Fibroblast of lung (primary cell): ENCODE measurements around the gene CD302.

ENCODE experiments used
- CTCF ChIP-seq, 2 donors: IDR thresholded peaks in 1 of 2; conservative IDR thresholded peaks in 1 of 2; 1 replicate in 1 of 2; 2 replicates in 1 of 2; pipeline ENCODE4 v1.5.1; 2011 to 2012; ENCODE audit warnings: low read length in 2 of 2, control low read depth in 1 of 2, inconsistent platforms in 1 of 2, low read depth in 1 of 2, mild to moderate bottlenecking in 1 of 2
- EZH2 ChIP-seq: IDR thresholded peaks from 2 replicates; pipeline ENCODE4 v1.5.1; 2012; ENCODE audit warnings: low read length, control low read depth, mild to moderate bottlenecking; ENCODE audit errors: missing control alignments

GRCh38 chr2:159846564-159846963 lies 48.6 kb upstream of the CD302 start:
- no peak for TF ChIP-seq CTCF (conservative IDR thresholded peaks at IDR 0.05 in 1 of 2, IDR thresholded peaks at IDR 0.05 in 1 of 2; ENCODE audit: low read depth in 1 of 2, low read length in 2 of 2)
- no peak for TF ChIP-seq EZH2
